G401.6 (cell line): ENCODE measurements around the gene SPATA46.

Source experiments
- FAIRE-seq: peaks from 2 replicates; lab custom pipeline; 2012; peaks lifted over from hg19 to GRCh38; lab: Jason Lieb, UNC

The SPATA46 gene

DNA sequence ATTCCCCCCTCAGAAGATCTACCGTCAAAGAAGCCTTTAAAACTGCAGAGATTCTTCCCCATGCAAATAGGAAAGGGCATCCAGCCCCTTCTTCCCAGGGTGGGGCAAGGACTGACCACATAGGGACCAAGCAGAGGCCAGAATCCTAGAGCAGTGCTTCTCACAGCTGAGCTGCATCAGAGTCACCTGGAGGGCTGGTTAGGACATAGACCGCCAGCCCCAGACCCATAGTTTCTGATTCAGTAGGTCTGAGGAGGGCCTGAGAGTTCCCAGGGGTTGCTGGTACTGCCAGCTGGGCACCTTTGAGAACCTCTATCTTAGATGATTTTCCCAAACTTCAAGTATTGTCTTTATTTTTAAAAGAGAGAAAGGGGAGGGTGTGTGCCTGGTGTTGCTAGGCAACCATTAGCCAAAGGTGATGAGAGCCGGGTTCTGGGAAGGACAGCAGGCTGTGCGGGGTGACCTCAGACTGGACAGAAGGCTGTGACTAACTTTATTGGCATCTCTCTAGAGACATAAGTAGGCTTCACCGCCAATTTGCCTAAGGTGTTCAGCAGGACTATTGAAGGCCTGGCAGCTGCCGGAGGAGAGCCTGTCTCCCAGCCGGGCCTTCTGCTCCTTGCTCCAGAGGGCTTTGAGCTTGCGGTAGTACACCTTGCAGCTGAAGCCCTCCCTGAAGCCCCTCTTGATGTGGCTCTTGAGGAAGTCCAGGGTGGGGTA, 3.0 kb downstream of the SPATA46 start:
- no peak for FAIRE-seq

DNA sequence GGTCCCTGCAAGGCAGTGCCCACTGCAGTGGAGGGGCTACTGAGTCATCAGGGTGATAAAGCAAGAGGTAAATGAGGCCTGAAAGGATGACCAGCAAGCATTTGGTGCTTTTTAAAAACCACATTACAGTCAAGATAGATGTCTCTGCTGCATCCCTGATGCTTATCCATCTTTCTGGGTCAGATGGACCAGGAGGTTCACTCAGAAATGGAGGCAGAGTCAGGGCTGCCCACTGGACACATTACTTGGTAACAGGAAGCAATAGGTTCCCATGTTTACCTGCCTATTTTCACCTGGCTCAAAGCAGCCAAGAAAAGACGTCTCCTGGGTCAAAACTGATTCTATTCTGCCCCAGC, 3.6 kb downstream of the SPATA46 start:
- FAIRE-seq = no peak

- no peak for FAIRE-seq
Observed at GRCh38 chr1:162372159-162373071, 4.2 kb downstream of the SPATA46 start.

DNA sequence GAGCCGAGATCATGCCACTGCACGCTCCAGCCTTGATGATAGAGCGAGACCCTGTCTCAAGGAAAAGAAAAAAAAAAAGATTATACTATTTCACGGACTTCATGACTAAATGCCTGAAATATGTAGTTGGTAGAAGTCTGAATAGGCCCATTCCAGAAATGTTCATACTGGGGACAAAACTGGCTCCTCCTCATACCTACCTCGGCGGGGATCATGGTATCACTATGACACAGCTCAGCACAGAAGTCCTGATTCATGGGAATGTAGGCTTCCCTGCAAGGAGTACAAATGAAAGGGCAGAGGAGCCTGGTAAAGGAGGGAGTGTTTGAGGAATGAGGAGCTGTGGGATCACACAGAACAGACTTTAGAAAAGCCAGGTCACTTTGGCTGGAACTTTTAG, 5.0 kb downstream of the SPATA46 start:
- no peak for FAIRE-seq

- FAIRE-seq = no peak
Observed at GRCh38 chr1:162370721-162371120, 5.9 kb downstream of the SPATA46 start.

DNA sequence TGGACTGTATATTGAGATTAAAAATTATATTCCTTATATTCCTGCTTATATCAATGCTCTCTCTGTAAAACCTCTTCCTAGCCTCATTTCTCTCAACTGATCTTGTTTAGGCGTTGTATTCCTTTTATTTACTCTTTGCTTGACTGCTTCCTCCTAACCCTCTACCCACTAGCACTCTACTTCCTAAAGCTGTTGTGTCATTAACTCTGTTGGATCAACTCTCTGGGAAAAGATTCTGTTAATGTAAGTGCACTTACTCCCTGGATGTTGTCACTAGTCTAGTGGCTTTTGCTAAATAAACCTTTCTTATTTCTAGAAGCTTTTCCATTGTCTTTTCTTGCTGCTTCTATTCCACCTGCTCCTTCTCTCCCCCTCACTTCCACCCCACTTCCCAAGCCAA, 6.5 kb downstream of the SPATA46 start:
- FAIRE-seq = no peak

- FAIRE-seq = no peak
Observed at GRCh38 chr1:162369571-162369970, 7.1 kb downstream of the SPATA46 start.

DNA sequence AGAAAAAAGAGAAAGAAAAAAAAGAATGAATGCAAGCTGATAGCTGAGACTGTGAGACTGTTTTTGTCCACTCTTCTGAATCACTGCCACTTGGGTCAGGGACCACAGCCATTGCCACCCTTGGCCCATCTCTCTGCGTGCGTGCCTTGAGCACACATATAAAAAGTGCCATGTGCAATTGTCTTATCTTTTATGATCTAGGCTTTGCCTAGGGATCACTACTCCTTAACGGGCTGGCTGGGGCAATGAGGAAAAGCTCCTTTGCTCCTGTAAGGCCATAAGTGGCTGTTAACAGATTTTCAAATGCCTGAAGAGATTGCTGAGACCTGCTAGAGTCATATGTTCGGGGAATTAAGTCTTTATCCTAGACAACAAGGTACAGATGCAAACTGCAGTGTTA, 8.2 kb downstream of the SPATA46 start:
- FAIRE-seq = no peak

GRCh38 chr1:162367772-162368171, 8.9 kb downstream of the SPATA46 start:
- no peak for FAIRE-seq

- FAIRE-seq = no peak
Observed at GRCh38 chr1:162367073-162367472, 9.6 kb downstream of the SPATA46 start.

GRCh38 chr1:162366671-162367070, 10.0 kb downstream of the SPATA46 start:
- no peak for FAIRE-seq

GRCh38 chr1:162366149-162366548, 10.5 kb downstream of the SPATA46 start:
- no peak for FAIRE-seq

DNA sequence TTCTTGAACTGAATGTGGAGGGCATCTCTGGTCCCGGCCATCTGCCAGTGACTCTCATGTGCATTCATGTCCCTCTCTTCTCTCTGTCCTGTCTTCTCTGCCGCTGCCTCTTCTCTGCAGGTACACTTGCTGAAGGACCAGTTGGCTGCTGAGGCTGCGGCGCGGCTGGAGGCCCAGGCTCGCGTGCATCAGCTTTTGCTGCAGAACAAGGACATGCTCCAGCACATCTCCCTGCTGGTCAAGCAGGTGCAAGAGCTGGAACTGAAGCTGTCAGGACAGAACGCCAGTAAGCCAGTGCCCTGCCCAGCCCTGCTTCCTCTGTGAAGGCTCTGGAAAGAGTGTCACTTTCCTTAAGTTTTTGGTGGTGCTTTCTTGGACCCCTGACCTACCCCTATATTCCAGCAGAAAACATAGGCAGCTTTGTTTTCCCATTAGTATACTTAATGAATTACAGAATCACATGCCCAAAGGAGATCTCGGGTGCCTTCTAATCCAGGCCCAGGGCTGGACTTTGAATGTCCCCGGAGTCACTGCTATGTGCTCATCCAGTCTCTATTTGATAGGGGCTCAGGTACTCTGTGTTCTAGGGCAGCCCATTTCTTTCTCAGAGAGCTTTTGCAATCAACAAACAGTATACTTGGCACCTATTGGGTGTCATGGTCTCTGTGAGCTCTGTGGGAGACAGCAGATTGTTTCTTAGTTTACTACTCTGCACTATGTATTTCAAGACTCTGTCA, 11.2 kb downstream of the SPATA46 start:
- FAIRE-seq = no peak

DNA sequence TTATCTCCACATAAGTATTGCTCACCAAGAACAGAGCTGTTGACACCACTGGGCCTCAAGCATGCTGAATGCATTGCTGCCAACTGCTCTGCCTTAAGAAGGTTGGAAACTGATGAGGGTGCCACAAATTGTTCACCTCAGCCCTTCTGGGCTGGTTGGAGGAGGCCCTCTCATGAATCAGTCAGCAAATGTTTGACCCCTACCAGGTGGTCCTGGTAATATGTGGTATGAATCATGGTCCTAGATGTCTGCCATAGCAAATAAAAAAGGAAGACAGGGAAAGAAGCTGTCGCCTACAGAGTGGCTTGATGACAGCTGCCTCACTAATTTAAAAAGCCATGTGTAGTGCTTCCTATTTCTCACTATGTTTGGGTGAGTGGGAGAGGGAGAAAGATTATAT, 12.2 kb downstream of the SPATA46 start:
- FAIRE-seq = no peak

- FAIRE-seq = no peak
Observed at GRCh38 chr1:162363823-162364222, 12.8 kb downstream of the SPATA46 start.

- no peak for FAIRE-seq
Observed at GRCh38 chr1:162361349-162361748, 15.3 kb downstream of the SPATA46 start.

- FAIRE-seq = no peak
Observed at GRCh38 chr1:162360874-162361260, 15.8 kb downstream of the SPATA46 start.

DNA sequence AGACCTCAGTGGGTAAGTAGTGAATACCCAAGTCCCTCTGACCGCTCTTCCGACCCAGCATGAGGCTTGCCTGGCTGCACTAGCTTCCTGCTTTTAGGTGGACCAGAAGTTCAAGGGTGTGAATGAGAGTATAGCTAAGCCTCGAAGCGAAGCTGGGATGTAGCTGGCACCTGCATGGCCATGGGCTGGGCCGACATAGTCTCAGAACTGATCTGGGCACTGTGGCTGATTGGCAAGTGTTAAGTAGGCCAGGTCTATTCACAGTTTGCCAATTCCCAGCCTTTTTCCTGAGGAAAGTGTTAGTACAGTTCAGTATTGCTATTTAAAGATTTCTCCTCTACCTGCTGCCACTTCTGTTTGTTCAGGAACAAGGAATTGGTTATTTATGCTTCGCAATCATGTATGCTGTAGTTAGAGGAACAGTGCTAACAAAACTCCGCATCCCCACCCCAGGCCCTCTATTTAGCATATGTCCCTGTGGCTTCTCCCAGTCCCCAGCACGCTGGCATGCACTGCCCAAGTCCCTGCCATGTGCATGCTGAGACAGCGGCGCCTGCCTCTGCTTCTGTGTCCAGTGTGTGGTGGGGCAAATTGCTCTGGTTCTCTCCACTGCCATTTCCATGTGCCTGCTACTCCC, 16.3 kb downstream of the SPATA46 start:
- FAIRE-seq = no peak

- no peak for FAIRE-seq
Observed at GRCh38 chr1:162359523-162360236, 17.0 kb downstream of the SPATA46 start.

DNA sequence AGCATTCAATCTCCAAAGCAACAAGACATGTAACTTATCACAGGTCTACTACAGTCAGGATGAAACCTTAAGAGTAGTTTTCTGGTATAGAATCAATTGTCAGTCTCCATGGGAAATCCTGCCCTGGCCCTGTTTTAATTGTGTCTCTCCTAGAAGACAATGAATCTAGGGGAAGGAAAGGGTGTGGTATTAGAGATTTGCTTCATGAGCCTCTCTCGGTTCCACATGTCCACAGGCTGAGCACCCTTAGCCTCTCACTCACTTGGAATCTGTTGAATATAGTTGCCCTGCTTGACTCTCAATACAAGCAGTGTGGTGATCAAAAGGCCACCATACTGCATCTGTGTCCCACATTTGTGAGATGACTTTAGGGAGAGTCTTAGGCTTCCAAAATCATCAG, 17.7 kb downstream of the SPATA46 start:
- no peak for FAIRE-seq

DNA sequence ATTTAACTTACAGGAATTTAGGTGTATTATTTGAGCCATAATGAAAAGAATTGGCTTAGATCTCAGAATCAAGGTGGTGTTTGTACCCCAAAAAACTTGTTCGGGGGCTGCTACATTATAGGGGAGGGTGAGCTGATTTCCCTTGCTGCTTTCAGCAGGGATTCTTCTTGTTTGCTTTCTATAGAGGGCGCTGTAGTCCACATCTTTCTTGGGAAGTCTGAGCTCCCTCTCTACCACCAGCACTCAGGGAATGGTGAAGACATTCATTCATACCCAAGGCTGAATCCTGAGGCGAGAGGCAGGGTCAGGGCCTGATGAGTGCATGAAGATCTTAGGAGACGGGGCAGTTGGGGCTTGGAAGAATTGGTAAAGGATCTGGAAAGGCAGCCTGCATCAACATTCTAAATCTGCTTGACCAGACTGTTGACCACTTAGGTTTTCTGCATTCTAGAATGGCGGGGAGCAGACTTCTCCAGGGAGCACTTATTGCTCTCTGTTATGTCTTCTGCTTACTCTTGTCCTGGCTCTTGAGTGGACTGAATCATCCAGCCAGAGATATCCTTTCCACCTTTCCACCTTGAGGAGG, 18.9 kb downstream of the SPATA46 start:
- no peak for FAIRE-seq

GRCh38 chr1:162353702-162354101, 23.0 kb downstream of the SPATA46 start:
- no peak for FAIRE-seq
